Measurements from ENCODE around the gene PSMD6.

- TF ChIP-seq, protein P1, sequence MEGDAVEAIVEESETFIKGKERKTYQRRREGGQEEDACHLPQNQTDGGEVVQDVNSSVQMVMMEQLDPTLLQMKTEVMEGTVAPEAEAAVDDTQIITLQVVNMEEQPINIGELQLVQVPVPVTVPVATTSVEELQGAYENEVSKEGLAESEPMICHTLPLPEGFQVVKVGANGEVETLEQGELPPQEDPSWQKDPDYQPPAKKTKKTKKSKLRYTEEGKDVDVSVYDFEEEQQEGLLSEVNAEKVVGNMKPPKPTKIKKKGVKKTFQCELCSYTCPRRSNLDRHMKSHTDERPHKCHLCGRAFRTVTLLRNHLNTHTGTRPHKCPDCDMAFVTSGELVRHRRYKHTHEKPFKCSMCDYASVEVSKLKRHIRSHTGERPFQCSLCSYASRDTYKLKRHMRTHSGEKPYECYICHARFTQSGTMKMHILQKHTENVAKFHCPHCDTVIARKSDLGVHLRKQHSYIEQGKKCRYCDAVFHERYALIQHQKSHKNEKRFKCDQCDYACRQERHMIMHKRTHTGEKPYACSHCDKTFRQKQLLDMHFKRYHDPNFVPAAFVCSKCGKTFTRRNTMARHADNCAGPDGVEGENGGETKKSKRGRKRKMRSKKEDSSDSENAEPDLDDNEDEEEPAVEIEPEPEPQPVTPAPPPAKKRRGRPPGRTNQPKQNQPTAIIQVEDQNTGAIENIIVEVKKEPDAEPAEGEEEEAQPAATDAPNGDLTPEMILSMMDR (IDR thresholded peaks at IDR 0.05) = no peak
- TF ChIP-seq POLR2AphosphoS5 (IDR thresholded peaks at IDR 0.05) (peak; percentile 33 to 69 (median 50)), POLR2A (IDR thresholded peaks at IDR 0.05) (no peak), EP300 (IDR thresholded peaks at IDR 0.05) (peak in 1 of 4 donors; percentile 70)
Measured at GRCh38 chr3:63976161-63976871, 47.0 kb downstream of the PSMD6 start.
